OCI-LY7 (cell line): ENCODE measurements around the gene FASTKD2.

ENCODE experiments used
- CTCF ChIP-seq: fragments of 200-600 bp; sonication (generic); conservative IDR thresholded peaks from 2 replicates; pipeline ENCODE4 v1.5.1; 2014; ENCODE audit warnings: mild to moderate bottlenecking, antibody characterized with exemption, low read length, moderate library complexity, mixed read lengths
- EZH2phosphoT487 ChIP-seq: fragments of 200-600 bp; sonication (generic); IDR thresholded peaks from 2 replicates; pipeline ENCODE4 v1.6.1; 2018; ENCODE audit warnings: low read depth, borderline replicate concordance, mild to moderate bottlenecking, mixed run types, antibody characterized with exemption, low read length, moderate library complexity, mixed read lengths

- TF ChIP-seq CTCF (no peak), EZH2phosphoT487 (no peak)
These were observed 28.5 kb upstream of the FASTKD2 start for GRCh38 chr2:206736935-206737334.
